Prostate gland (tissue), 2 donors: Measurements from ENCODE around the gene MVB12B.

Experiments used
- POLR2A ChIP-seq: fragments of 450-650 bp; IDR thresholded peaks from one replicate; pipeline ENCODE4 v1.6.1; 2016; ENCODE audit warnings: antibody characterized with exemption, mild to moderate bottlenecking
- POLR2AphosphoS5 ChIP-seq: sonication (generic); formaldehyde crosslinking; IDR thresholded peaks from one replicate; pipeline ENCODE4 v1.6.1; 2017; ENCODE audit warnings: antibody characterized with exemption
- TF ChIP-seq, protein P1 (sequence below), 4 experiments: fragments of 200-600 bp in 2 of 4; fragments of 450-650 bp in 2 of 4; sonication (generic) in 2 of 4; IDR thresholded peaks; 1 replicate in 3 of 4; 2 replicates in 1 of 4; pipeline ENCODE4 v1.5.1; 2016 to 2019; ENCODE audit warnings: antibody characterized with exemption in 4 of 4, mild to moderate bottlenecking in 2 of 4, moderate library complexity in 2 of 4

DNA sequence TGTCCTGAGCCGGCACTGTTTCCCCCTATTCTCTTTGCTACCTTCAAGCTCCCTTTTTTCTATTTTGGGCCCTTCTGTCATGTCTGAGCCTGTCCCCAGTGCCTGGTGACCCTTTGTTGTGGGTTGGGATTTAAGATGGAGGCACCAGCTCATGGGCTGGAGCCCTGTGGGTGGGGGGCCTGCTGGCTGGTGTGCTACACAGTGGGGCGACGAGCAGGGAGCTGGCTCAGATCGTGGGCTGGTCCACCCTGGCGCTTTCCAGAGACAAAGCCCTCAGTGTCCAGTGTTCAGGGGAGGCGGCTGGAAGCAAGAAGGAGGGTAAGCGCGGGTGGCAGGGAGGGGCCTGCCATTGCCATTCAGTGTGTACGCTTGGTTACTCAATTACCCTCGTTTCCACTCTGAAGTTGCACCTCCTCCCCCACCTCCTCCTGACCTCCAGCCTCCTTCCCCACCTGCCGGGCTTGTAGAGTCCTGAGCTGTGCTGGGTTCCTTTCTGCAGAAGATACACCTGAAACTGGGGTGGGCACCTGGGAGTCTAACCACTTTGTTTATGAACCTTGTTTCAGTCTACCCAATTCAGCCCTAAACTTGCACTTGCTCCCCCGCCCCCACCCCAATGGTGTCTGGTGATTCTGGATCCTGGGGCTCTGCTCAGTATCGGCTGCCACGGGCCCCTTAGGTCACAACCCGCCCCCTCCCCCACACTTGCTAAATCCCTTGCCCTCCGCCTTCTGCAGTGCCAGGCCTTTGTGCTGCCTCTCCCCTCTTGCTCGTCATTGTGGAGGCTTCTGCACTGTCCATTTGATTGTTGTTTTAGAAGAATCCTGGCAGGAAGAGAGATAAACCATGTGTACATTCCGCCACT lies 49.9 kb downstream of the MVB12B start:
- TF ChIP-seq POLR2A (no peak), POLR2AphosphoS5 (no peak)
- TF ChIP-seq, protein P1, sequence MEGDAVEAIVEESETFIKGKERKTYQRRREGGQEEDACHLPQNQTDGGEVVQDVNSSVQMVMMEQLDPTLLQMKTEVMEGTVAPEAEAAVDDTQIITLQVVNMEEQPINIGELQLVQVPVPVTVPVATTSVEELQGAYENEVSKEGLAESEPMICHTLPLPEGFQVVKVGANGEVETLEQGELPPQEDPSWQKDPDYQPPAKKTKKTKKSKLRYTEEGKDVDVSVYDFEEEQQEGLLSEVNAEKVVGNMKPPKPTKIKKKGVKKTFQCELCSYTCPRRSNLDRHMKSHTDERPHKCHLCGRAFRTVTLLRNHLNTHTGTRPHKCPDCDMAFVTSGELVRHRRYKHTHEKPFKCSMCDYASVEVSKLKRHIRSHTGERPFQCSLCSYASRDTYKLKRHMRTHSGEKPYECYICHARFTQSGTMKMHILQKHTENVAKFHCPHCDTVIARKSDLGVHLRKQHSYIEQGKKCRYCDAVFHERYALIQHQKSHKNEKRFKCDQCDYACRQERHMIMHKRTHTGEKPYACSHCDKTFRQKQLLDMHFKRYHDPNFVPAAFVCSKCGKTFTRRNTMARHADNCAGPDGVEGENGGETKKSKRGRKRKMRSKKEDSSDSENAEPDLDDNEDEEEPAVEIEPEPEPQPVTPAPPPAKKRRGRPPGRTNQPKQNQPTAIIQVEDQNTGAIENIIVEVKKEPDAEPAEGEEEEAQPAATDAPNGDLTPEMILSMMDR (IDR thresholded peaks at IDR 0.05): no peak
